GM12872 (cell line): ENCODE data around the gene DLK1.

Experiments
- CTCF ChIP-seq: IDR thresholded peaks from 3 replicates; pipeline ENCODE4 v1.5.1; 2011; ENCODE audit warnings: low read depth, mild to moderate bottlenecking, low read length, moderate library complexity; ENCODE audit not compliant: insufficient read depth

DLK1 gene

GRCh38 chr14:100731846-100732765 is 5.4 kb downstream of the DLK1 start:
- TF ChIP-seq CTCF = no peak

GRCh38 chr14:100732766-100733100 is 6.0 kb downstream of the DLK1 start:
- no peak for TF ChIP-seq CTCF

GRCh38 chr14:100733152-100733850 is 6.6 kb downstream of the DLK1 start:
- TF ChIP-seq CTCF = no peak

- TF ChIP-seq CTCF = no peak
Measured at GRCh38 chr14:100734031-100734990, 7.6 kb downstream of the DLK1 start.

GRCh38 chr14:100735271-100735670 is 8.6 kb downstream of the DLK1 start:
- no peak for TF ChIP-seq CTCF

GRCh38 chr14:100736269-100737180 is 9.8 kb downstream of the DLK1 start:
- no peak for TF ChIP-seq CTCF
